Measurements from ENCODE around the gene OR51D1. TPM values are rescaled to one million over a fixed set of nuclear protein-coding genes. Genes with fewer than 3 reads are reported as not detected.

Gene OR51D1
- total RNA-seq, 2 donors from 2014 or later, result not detected

DNA sequence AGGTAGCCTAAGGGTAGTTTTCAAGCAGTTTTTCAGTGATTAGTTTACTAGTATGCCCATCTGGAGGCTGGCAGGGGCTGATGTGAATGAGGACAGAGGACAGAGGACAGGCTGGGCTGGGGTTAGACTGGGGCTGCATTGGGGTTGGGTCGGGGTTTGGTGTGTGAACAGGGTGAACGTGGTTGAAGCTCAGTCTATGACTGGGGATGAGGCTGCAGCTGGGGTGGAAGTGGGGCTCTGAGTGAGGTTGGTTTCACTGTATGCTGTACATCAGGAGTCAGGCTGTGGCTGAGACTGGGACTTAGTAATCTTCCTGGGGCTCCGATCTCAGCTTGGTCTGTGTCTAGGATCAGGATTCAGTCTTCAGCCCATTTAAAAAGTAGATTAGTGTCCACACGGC is 7.0 kb downstream of the OR51D1 start:
- Histone ChIP-seq H3K27ac (no peak overlapping the region), H3K9me3 (no peaks in the 10 kb centered on the region), H3K4me1 (ENCODE audit: control insufficient read depth in 1 of 2, low read depth in 2 of 2) (no peaks in the 10 kb centered on the region), H3K27me3 (replicated peaks; ENCODE audit: insufficient read depth) (no peaks in the 10 kb centered on the region), H3K36me3 (no peaks in the 10 kb centered on the region), H3K4me3 (no peak overlapping the region)
- DNase-seq (ENCODE audit: low spot score), result no peak
- TF ChIP-seq, protein P1, sequence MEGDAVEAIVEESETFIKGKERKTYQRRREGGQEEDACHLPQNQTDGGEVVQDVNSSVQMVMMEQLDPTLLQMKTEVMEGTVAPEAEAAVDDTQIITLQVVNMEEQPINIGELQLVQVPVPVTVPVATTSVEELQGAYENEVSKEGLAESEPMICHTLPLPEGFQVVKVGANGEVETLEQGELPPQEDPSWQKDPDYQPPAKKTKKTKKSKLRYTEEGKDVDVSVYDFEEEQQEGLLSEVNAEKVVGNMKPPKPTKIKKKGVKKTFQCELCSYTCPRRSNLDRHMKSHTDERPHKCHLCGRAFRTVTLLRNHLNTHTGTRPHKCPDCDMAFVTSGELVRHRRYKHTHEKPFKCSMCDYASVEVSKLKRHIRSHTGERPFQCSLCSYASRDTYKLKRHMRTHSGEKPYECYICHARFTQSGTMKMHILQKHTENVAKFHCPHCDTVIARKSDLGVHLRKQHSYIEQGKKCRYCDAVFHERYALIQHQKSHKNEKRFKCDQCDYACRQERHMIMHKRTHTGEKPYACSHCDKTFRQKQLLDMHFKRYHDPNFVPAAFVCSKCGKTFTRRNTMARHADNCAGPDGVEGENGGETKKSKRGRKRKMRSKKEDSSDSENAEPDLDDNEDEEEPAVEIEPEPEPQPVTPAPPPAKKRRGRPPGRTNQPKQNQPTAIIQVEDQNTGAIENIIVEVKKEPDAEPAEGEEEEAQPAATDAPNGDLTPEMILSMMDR (IDR thresholded peaks at IDR 0.05), result no peak
- no peak for ATAC-seq (ENCODE audit: insufficient number of reproducible peaks, low FRiP score, low read depth)

DNA sequence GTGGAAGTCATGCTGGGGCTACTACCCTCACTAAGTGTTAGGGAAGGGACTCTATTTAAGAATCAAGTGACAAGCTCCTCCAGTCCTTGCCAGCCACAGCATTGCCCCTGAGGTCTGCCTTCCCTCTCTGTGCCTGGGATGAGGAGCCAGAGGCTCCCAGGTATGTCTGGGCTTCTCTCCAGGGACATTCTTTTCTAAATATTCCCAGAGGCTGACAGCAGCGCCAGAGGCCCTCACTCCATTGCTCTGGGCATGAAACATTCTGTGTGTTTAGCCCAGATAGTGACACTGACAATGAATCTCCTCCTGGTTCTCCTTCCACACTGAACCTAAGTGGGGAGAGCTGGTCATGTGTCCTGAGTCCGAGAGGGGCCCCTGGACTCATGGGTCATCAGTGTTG is 8.7 kb downstream of the OR51D1 start:
- TF ChIP-seq, protein P1 (IDR thresholded peaks at IDR 0.05), result no peak
- Histone ChIP-seq H3K27me3 (replicated peaks; ENCODE audit: insufficient read depth) (no peaks in the 10 kb centered on the region), H3K4me1 (ENCODE audit: control insufficient read depth in 1 of 2, low read depth in 2 of 2) (no peaks in the 10 kb centered on the region), H3K9me3 (no peaks in the 10 kb centered on the region), H3K36me3 (no peaks in the 10 kb centered on the region), H3K4me3 (no peak overlapping the region), H3K27ac (no peak overlapping the region)
- ATAC-seq (ENCODE audit: insufficient number of reproducible peaks, low FRiP score, low read depth) (no peak), DNase-seq (ENCODE audit: low spot score) (no peak)

DNA sequence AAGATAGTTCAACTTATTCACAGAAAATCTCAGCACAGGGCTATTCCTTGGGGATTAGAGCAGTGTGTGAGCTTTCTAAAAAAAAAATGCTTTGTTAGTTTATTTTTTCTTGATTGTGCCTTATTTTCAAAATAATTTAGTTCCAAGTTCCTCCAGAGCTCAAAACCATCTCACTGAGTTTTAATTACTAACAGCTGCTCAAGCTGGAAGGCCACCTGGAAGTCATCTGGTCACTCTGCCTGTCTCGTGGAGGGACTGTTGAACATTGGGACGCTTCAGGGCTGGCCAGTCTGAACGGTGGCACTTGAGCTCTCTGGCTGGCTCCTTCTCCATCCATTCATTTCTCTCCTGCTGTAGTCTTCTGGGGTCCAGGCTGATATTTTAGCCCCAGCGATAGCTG is 10.5 kb downstream of the OR51D1 start:
- Histone ChIP-seq H3K36me3 (no peaks in the 10 kb centered on the region), H3K4me1 (ENCODE audit: control insufficient read depth in 1 of 2, low read depth in 2 of 2) (no peaks in the 10 kb centered on the region), H3K27me3 (replicated peaks; ENCODE audit: insufficient read depth) (no peaks in the 10 kb centered on the region), H3K4me3 (no peak overlapping the region), H3K9me3 (no peaks in the 10 kb centered on the region), H3K27ac (no peak overlapping the region)
- ATAC-seq (ENCODE audit: insufficient number of reproducible peaks, low FRiP score, low read depth) (no peak), DNase-seq (ENCODE audit: low spot score) (no peak)
- TF ChIP-seq, protein P1 (IDR thresholded peaks at IDR 0.05), result no peak

DNA sequence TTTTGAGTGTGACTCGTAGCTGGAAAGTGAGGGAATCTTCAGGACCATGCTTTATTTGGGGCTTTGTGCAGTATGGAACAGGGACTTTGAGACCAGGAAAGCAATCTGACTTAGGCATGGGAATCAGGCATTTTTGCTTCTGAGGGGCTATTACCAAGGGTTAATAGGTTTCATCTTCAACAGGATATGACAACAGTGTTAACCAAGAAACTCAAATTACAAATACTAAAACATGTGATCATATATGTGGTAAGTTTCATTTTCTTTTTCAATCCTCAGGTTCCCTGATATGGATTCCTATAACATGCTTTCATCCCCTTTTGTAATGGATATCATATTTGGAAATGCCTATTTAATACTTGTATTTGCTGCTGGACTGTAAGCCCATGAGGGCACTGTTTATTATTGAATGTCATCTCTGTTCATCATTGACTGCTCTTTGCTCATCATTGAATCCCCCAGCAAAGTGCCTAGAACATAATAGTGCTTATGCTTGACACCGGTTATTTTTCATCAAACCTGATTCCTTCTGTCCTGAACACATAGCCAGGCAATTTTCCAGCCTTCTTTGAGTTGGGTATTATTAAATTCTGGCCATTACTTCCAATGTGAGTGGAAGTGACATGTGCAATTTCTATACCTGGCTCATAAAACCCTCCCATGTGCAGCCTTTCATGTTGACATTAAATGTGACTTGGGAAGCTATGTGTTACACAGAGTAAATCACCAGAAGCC is 17.5 kb downstream of the OR51D1 start:
- Histone ChIP-seq H3K27me3 (replicated peaks; ENCODE audit: insufficient read depth) (no peaks in the 10 kb centered on the region), H3K36me3 (no peaks in the 10 kb centered on the region), H3K4me1 (ENCODE audit: control insufficient read depth in 1 of 2, low read depth in 2 of 2) (no peaks in the 10 kb centered on the region), H3K4me3 (no peak overlapping the region), H3K27ac (no peak overlapping the region), H3K9me3 (no peaks in the 10 kb centered on the region)
- DNase-seq (ENCODE audit: low spot score), result no peak
- TF ChIP-seq, protein P1 (IDR thresholded peaks at IDR 0.05), result no peak
- ATAC-seq (ENCODE audit: insufficient number of reproducible peaks, low FRiP score, low read depth), result no peak

DNA sequence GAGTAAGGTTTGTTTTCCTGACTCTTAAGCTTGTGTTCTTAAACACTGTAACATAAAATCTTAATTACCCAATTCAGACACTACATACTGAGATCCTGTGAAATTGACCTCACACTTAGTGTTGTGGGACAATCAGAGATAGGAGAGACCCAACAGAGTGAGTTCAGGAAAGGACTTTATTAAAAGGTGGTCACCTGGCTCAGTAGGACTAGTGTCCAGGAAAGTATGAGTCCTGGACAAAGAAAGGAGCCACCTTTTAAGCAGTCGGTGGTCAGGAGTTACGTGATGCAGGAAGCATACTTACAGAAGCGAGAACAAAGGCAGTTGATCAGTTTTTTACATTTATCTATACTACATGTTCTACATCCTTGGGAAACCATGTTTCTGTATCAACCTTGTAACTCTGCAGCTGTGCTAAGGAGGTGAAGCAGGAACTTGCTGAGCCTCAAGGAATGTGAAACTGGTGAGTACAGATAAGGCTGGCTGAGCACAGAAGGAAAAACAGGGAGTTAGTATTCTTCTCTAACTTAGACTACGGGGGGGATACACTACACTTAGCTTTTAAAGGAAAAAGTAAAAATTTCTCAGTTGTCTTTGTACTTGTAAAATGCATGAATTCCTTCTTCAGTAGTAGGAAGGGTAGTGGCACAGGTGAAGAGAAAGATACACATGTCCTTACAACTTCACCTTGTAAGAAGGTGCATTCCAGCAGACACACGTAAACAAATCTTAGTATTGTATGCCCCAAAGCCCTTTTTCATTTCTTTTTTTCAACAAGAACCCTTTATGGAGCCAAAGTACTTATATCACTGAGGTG is 21.6 kb downstream of the OR51D1 start:
- H3K36me3 ChIP-seq, result no peaks in the 10 kb centered on the region
- H3K27me3 ChIP-seq (replicated peaks; ENCODE audit: insufficient read depth), result no peaks in the 10 kb centered on the region
- no peaks in the 10 kb centered on the region for H3K4me1 ChIP-seq (ENCODE audit: control insufficient read depth in 1 of 2, low read depth in 2 of 2)
- DNase-seq (ENCODE audit: low spot score), result no peak
- no peak for ATAC-seq (ENCODE audit: insufficient number of reproducible peaks, low FRiP score, low read depth)
- no peak overlapping the region for H3K4me3 ChIP-seq
- H3K9me3 ChIP-seq, result no peaks in the 10 kb centered on the region
- TF ChIP-seq, protein P1 (IDR thresholded peaks at IDR 0.05), result no peak
- H3K27ac ChIP-seq, result no peak overlapping the region
